CD4-positive, alpha-beta T cell treated with Interferon gamma for 1 hour (primary cell): Measurements from ENCODE around the gene MACROD2.

Experiments
- DNase-seq: peaks from one replicate; pipeline ENCODE4 v3.0.0-alpha.2; 2020

The MACROD2 gene

DNA sequence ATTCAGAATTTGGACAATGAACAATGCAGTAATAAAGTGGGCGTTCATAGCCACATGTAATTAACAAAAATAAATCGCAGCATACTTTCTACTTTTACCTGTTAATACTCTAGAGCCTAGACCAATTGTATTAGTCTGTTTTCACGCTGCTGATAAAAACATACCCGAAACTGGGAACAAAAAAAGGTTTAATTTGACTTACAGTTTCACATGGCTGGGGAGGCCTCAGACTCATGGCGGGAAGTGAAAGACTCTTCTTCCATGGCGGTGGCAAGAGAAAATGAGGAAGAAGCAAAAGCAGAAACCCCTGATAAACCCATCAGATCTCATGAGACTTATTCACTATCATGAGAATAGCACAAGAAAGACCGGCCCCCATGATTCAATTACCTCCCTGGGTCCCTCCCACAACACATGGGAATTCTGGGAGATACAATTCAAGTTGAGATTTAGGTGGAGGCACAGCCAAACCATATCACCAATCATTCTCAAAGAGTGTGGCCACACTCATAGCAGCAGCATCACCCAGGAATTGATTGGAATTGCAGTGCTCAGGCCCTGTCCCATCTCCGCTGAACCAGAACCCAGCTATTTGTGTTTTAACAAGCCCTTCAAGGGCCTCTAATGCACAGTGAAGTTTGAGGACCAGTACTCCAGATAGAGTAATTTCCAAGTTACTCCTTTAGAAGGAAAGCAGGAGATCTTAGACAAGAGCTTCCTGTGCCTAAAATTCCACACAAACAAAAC is 1927.9 kb downstream of the MACROD2 start:
- DNase-seq: peak; percentile 27

- DNase-seq: no peak
Measured at GRCh38 chr20:15924556-15924955, 1929.2 kb downstream of the MACROD2 start.

DNA sequence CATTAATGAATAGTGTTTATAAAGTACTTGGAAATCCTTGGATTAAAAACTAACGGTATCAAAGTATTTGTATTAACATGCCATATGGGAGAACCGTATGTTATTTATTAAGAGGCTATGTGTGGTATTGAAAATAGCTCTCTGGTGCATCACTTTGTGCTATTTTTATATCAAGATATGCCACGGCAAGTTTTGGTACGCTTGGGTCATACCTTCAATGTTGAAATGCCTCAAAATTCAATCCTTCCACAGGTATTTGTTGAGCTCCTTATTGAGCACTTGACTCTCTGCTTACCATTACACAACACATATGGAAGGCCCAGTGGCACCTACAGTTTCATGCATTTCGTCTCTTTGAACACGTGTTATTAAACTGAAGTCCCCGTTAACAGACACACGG is 1930.1 kb downstream of the MACROD2 start:
- no peak for DNase-seq

- DNase-seq: no peak
Measured at GRCh38 chr20:15927893-15928650, 1932.8 kb downstream of the MACROD2 start.

GRCh38 chr20:15928946-15929345 is 1933.6 kb downstream of the MACROD2 start:
- DNase-seq: no peak

GRCh38 chr20:15930311-15931305 is 1935.3 kb downstream of the MACROD2 start:
- DNase-seq: no peak

DNA sequence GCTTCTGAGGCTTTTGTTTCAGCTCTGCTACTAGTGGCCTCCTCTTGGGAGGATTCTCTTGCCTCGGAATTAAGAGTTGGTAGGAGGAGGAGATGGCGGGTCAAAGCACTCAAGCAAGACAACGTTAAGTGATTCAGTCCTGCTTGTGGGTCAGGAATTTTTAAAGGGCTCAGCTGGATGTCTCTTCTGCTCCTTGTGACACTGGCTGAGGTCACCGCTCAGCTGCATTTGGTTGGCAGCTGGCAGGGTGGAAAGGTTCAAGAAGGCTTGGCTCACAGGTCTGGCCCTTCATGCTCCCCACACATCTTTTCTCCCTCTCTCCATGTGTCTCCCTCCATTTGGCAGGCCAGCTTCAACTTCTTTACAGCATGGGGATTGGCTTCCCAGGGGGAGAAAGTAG is 1936.6 kb downstream of the MACROD2 start:
- DNase-seq: no peak

DNA sequence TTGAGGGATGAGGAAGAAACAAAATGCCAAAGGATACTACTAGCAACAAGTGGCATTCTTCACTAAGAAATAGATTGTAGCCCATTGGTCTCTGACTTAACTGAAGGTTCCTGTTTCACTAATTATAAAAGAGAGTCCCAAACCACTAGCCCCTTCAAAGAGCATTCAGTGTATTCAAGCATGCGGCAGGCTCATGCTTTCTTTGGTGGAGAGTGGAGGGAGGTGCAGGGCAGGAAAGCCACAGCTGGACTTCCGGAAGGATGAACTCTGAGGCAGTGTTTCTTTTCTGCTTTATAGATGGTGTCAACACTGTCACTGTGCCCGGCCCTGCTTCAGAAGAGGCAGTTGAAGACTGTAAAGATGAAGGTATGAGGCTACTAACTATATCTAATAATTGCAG is 1941.9 kb downstream of the MACROD2 start:
- DNase-seq: no peak

GRCh38 chr20:15938847-15939246 is 1943.5 kb downstream of the MACROD2 start:
- no peak for DNase-seq

DNA sequence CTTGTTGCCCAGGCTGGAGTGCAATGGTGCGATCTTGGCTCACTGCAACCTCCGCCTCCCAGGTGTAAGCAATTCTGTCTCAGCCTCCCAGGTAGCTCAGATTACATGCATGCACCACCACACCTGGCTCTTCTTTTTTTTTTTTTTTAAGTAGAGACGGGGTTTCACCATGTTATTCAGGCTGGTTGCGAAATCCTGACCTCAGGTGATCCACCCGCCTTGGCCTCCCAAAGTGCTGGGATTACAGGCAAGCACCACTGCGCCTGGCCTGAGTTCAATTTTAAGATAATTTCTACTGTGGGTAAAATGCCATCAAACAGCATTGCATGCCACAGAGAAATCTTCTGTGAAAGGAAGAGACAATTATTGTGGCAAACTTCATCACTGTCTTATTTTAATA is 1944.8 kb downstream of the MACROD2 start:
- DNase-seq: no peak

DNA sequence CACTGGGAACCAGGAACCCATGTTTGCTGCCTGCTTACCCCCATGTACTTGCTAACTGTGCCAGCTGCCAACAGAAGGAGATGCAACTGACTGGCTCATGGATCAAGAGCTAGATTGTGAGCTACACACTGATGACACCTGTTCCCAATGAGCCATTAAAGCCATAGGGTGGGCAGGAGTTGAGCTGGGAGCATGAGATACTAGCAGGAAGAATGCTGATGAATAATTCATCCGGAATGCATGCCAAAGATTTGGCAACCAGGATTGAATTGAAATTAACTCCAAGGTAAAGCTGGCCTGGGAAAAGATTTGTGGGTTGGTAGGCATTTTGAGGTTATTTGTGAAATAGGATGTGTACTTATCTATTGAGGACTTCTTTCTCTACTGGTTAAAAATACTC is 1946.8 kb downstream of the MACROD2 start:
- no peak for DNase-seq

GRCh38 chr20:15945289-15945688 is 1950.0 kb downstream of the MACROD2 start:
- DNase-seq: no peak

DNA sequence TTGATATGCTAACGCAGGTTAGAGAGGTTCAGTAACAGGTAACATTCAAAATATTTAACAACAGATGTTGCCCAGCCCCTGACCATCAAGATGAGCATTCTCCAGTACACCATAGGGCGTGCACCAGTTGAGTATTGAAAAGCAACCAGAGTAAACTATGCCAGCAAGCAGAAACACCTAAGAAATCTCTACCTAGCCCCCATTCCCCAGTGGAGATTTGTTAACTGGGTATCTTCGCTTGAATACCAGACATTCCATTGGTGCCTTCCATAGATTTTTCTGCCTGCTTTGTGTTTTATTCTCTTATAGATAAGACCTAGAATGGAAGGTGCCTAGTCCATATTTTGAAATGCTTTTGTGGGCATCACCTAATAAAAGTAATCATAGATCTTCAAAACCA is 1954.1 kb downstream of the MACROD2 start:
- no peak for DNase-seq

- DNase-seq: no peak
Measured at GRCh38 chr20:15951658-15952057, 1956.3 kb downstream of the MACROD2 start.

DNA sequence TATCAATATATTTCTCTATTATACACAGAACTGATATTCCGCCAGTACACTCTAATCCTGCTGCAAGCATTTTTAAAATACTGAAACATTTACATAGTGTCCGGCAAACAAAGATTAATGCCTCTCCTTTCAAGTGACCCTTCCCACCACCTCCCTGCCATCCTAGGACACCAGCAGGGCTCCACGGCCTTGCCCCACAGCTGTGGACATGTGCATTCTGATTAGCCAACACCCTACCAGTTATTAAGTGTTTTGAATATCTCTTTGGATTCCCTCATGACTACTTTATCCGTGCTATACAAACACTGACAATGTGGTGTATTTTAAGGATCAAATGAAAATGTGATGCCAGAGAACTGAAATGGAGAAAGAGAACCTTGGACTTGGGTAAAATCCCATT is 1962.8 kb downstream of the MACROD2 start:
- DNase-seq: no peak

DNA sequence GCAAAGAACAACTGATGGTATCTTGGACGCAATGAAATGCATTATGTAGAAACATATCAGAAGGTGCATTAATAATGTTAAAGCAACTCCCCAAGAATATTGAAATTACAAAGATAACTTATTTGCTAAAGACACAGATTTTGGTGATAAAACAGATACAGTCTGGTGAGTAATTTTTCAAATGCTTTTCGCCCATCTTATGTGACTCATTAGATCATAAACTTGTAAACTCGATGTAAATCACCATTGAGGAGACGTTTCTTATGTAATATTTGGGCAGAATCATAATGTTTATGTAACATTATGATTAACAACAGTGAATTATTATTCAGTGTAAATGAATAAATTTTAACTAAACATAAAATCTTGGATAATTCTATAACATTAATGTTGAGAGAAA is 1969.8 kb downstream of the MACROD2 start:
- no peak for DNase-seq

DNA sequence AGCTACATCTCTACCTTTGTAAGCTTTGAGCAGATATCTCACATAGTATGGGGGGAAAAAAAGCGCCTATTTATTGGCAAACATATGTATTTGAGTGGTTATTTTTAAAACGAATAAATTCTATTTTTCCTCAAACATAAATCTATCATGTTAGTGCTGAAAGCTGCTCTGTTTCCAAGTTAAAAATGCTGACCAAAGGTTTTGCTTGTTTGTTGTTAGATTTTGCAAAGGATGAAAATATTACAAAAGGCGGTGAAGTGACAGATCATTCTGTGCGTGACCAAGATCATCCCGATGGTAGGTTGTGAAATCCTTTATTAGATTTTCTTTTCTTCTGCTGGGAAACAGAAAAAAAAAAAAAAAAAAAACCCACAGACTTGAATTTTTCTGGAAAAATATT is 1972.0 kb downstream of the MACROD2 start:
- no peak for DNase-seq

DNA sequence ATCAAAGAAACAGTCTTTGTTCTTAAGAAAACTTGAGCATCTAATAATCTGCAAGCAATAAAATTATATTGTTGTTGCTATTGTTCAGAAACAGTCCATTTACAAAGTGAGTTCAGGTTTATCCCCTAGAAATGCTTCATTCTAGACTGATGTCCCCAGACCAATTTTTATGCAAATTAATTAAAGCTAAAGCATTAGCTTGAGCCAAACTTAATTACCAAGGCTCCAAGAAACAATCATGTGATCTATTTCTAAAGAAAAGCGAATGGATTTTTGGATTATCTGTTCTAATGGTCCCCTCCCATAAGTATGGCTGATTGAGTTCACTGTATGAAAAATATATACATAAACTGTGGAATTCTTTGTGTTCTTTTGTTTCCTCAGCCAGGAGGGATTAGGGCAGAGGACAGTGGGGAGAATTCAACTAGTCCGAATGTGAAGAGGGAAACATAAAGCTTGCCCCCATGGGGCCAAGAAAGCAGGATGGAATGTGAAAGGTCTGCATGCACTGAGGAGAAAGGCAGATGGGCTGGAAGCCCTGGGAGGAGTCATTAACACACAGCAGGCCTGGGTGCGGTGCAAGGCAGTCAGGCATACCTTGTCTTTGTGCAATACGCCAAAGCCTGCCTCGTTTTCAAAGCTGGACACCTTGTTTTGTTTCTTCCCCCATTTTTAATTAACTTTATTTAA is 1980.9 kb downstream of the MACROD2 start:
- DNase-seq: no peak

DNA sequence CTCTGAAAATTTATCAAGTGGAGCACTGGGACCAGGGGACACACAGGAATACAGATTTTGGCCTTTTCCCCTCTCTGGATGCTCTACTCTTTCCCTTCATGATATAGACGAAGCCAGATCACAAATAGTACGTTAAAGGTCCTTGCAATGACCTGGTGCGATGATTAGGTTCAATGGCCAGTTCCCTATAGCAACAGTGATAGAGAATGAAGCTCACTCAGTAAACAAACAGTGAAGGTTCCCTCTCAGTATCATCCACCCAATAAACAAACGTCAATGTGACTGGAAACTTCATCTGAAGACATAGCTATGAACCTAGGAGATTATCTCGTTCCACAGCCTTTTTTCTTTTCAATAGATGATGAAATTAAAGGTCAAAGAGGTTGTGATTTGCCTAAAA is 1981.7 kb downstream of the MACROD2 start:
- no peak for DNase-seq

- DNase-seq: no peak
Measured at GRCh38 chr20:15977758-15978157, 1982.4 kb downstream of the MACROD2 start.

GRCh38 chr20:15985494-15986368 is 1990.4 kb downstream of the MACROD2 start:
- DNase-seq: peak; percentile 32

GRCh38 chr20:15986690-15987089 is 1991.4 kb downstream of the MACROD2 start:
- no peak for DNase-seq
